HG02763 (cell line): ENCODE results near the gene TBKBP1.
"Not testable (repeated sequence)": the region's sequence is repeated elsewhere in the genome, so short reads cannot be mapped to it uniquely, and the experiment has no call there.

Experiments used
- ATAC-seq: cut with Tn5 transposase; IDR thresholded peaks from one replicate; pipeline ENCODE4 v1.9.1; 2021; ENCODE audit warnings: mild to moderate bottlenecking, moderate library complexity; ENCODE audit not compliant: unreplicated experiment

The TBKBP1 gene

DNA sequence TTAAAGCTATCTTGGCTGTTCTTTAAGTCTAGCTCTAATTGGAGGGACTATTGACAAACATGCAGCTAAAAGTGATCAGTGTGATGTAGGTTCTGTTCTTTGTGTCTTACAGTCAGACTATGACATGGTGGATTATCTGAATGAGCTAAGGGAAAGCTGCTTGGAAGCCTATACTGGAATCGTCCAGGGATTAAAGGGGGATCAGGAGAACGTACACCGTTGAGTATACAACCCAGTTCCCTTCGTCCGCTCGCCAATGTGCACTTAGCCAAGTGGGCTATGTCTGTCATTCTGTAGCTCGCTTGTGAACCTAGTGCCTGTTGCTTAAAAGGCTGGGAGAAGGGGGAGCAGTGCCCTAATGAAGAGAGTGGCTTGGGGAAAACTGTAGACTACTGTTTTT, 15.8 kb upstream of the TBKBP1 start:
- ATAC-seq: no peak

DNA sequence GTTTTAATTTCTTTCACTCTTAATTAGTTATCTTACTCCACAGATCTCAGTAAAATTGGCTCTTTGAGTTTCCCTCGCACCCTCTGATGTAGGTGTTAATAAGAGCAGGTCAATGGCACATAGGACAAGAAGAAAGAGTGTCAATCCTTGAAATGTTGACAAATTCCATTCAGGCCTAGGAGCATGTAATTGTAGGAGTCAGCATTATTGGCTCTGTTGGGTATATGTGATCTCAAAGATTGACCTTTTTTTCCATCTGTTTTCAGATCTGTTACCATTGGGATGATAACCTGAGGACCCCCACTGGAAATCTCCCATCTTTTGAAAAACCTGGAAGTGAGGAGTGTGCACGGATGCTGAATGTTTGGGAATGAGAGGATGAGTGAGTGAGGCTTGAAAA, 11.8 kb upstream of the TBKBP1 start:
- ATAC-seq: no peak

DNA sequence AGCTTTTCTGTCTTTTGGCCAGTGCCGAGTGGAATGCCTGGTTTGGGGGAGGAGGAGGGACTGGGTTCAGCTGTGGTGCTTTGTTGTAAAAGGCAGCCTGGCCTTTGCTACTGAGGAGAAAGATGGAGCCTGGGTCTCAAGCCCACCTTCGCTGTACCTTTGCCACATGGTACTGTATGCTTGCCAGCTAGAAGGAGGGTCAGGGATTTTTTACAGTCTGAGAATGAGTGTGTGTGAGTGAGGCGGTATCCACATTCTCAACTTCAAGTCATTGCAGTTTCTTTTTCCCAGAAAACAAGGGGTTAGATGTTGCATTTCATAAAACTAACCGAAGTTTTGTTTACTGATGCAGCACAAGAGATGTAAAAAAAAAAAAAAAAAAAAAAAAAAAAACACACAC, 11.2 kb upstream of the TBKBP1 start:
- ATAC-seq: not testable (repeated sequence)

DNA sequence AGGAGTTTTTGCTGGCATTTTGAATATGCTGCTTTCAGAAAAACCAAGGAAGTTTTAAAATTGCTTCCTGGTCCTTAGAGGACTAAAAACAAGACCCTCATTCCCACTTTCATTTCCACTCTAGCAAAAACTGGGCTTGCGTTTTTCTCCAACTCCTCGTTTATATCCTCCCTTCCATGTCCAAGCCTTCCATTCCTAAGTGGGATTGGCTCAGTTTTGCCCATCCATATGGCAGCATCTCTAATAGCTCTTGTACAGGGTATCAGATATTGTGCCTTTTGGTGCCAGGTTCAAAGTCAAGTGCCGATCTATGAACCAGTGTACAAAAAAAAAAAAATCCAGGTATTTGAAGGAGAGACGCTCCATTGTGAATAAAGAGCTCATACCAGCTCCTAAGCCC, 9.9 kb upstream of the TBKBP1 start:
- ATAC-seq: no peak

DNA sequence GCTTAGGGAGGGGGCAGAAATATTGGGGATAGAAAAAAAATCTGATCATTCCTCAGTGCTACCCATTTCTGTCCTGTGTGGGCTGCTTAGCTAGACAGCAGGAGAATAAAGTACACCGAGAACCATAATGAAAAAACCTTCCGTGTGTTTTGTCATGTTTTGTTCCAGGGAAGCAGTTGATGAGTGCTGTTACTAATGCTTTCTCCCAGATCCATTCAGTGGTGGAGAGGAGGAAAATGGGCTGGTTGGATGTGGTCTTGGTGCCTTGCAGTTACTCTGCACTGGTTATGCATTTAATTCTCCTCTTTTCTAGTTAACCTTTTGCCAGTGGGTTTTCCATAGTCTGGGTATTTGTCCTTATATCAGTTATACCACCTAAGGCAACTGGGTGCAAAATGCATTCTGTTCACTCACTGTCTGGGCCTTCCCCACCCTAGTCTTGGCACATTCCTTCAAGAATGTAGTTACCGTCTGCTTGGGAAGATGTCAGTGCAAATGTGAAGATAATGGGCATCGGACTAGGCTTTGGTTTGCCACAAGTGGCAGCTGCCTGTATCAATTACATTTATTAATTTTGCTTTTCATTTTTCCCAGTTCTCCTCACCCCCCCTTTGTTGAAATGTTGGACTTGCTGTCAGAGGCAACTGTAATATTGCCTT, 9.3 kb upstream of the TBKBP1 start:
- ATAC-seq: no peak

DNA sequence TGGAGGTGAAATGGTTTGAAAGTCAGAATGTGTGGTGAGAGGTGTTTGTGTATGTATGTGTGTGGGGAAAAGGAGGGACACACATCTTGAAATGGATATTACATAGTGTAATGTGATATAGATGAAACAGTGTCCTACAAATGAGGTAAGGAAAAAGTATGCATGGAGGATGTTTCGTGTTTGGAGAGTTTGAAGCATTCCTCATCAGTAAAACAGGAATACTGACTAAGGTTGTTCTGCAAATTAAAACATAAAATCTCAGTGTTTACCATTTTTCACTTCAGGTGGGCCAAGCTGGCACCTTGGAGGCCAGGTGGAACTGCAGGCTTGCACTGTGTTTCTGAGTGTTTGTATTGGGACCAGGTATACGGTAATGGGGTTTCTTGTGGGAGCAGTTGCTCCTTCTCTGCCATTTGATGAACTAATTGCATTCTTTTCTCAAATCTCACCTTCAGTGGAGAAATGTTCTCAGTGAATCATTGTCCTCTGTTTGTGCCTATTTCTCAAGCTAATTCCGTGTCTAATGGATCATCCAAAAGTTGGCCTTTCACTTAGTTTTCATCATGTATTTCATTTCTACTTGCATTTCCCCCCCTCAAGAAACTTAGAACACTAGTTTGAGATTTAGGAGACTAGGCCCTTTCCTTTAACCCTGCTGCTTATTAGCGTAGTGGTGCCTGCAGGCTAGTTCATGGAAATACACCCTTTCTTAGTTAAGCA, 8.2 kb upstream of the TBKBP1 start:
- ATAC-seq: no peak

DNA sequence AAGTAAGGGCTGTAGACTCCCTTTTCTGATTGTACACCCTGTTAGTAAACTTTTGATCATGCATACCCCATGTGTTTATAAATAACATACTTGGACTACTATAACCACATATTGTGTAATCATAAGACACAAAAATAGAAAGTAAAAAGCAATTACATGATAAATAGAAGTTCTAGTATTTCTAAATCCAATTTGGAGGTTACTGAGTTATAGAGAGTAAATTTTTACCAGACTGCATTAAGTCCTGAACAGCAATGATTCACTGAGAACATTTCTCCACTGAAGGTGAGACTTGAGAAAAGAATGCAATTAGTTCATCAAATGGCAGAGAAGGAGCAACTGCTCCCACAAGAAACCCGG, 7.7 kb upstream of the TBKBP1 start:
- no peak for ATAC-seq

DNA sequence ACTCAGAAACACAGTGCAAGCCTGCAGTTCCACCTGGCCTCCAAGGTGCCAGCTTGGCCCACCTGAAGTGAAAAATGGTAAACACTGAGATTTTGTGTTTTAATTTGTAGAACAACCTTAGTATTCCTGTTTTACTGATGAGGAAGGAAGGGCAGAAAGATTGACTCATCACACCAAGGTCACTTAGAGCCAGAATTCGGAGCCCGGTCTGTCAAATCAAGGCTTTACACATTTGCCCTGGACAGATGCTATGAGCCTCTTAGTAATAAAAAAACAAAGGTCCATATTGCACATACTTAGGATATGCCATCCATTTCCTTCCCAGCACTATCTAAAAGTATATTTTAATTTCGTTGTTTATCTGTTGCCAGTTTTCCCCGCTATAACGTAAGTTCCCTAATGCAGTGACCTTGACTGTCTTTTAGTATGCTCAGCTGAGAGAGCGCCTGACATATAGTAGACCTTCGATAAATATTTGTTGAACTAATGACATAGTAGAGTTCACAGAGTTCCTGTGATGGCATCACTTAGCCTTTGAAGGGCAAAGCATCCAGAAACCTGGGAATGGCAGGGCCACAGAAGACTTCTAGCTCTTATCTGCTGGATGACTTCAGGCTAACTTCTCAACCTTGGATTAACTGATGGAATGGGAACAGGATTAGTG, 7.2 kb upstream of the TBKBP1 start:
- ATAC-seq: no peak

DNA sequence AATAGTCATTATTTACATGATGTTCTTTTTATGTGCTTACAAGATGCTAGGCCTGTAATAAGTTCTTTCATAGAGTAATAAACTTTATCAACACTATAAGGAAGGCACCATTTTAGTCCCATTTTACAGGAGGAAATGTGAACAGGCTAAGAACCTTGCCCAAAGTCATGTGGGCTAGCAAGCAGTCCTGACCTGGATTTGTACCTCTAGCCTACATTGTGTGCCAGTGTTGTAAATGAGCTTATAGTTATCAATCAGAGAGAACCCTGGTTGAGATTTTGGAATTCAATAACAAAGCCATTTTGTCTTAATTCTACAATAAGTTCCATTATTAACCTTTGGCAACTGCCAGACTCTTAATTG, 6.7 kb upstream of the TBKBP1 start:
- ATAC-seq: no peak

DNA sequence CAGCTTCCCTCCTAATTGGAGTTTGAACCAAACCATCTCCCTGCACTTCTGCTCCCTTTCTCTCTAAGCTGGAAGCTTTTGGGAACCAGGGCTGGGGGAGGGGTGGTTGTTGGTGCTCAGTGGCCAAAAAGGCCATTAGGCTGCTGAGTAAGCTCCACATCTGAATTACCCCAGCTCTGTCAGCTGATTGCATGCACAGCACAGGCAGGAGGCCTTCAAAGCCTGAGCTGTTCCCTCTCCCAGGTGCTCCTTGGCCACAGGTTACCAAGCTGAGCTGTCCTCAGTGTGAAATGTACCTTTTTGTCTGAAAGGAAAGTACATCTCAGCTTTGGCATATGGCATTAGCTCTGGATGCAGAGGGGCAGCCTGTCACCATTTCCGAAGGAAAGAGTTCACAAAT, 6.2 kb upstream of the TBKBP1 start:
- ATAC-seq: no peak

DNA sequence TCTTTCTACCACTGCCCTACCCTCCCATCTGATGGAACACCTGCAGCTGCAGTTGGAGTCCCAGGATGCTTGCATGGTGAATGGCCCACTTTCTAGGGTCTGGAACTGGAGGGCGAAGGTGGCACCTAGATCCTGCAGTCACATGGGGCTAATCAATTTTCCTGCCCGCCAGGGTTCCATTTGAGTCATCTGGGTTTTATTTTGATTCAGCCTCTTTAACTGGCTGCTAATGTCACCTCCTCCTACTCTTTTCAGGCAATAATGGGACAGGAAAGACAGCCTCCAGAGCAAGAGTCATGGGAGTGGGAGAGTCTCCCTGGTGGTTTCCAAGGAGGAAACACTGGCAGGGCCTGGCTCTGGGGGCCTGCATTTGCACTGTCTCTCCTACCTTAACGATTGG, 3.8 kb upstream of the TBKBP1 start:
- no peak for ATAC-seq

DNA sequence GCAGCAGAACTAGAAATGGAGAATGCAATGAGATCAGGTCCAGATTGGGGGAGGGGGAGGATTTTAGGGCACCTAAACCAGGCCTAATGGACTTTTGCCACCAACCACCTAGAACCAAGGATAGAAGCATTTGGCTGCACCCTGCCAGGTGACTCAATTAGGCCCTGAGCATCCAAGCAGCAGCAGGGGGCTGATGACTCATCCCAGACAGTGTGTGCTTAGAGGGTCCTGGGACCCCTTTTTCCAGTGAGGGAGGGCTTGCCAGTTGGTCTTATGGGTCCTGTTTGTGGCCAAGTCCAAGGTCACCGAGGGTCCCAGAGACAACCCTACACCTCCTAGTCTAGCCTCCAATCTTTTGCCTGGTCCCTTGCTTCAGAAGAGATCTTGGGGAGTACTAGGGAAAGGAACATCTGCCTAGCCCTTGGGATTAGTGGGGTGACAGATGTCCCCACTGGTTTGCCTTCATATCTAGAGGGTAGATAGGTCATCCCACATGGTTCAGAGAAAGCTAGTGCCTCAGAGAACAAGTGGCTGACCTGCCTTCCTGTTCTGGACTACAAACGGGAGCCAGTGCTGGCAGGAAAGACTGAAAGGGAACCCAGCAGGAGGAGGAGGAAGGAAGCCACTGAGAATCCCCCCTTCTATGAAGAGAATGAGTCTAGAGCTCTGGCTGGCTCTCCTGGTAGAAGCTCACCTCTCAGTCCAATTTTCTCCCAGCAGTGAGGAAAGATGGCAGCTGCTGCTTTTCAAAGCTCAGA, 1.6 kb upstream of the TBKBP1 start:
- no peak for ATAC-seq

DNA sequence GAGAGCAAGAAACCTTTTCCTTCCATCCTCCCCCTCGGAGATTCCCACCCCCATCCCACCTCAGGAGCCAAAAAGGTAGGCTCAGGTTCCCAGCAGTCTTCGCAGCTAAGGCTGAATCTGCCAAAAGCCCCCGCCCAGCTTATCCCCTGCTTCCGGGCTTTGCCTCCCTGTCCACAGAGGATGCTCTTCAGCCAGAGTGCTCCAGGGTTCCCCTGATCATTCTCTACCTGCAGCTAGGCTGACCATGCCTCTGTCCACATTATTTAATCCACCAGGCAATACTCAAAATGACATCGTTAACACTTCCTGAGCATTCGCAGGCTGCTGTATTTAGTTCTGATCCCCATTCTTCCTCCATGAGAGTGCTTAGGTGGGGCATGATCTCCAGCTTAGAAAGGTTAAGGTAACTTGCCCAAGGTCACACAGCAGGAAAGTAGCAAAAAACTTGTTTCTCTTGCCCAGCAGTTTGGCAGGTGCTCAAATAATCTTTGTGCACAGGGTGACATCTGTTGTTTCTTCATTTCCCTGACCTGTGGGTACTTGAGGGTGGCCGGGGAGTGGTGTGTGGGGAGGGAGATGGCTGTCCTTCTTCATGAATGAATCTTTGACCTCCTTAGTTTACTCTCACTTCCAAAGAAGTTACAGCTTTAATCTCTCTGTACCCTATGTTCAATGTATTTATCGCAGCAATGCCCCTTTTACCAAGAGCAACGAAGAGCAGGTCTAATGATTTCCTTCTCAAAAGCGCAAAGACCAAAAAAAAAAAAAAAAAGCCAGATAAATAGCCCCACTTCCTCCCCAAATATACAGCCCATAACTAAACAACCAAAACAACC, 848 bp upstream of the TBKBP1 start:
- ATAC-seq: no peak

DNA sequence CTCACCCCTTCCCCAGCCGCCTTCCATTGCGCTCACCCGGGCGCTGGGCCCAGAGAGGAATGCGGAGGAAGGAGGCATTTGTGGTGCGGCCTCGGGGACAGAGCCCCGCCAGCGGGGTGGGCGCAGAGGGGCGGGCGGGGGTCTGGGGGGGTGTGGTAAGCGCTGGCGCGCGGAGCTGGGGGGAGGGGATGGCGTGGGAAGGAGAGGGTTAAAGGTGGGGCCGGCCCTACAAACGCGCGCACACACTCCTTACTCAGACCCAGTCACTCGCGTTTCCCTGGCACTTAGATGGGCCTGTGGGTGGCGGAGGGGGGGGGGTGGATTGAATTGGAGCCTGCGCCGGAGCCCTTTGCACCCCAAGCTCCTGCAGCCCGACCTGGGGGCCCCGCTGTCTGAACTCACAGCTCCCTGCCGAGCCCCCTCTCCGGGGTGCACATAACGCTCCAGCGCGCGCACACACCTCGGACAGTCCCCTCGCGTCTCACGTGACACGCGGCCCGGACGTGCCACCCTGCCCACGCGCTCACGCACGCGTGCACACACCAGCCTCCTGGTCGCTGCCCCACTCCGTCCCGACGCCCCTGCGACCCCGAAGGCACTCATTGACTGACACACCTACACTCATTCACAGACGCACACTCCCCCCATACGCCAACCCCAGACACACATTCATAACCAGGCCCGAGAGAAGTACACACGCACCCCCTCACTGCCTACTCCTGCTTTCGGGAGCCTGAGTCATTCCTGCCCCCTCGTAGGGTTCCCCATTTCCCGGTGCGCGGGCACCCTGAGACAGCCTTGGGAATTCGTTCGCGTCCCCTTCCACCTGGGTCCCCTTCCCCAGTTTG, 844 bp downstream of the TBKBP1 start:
- no peak for ATAC-seq

DNA sequence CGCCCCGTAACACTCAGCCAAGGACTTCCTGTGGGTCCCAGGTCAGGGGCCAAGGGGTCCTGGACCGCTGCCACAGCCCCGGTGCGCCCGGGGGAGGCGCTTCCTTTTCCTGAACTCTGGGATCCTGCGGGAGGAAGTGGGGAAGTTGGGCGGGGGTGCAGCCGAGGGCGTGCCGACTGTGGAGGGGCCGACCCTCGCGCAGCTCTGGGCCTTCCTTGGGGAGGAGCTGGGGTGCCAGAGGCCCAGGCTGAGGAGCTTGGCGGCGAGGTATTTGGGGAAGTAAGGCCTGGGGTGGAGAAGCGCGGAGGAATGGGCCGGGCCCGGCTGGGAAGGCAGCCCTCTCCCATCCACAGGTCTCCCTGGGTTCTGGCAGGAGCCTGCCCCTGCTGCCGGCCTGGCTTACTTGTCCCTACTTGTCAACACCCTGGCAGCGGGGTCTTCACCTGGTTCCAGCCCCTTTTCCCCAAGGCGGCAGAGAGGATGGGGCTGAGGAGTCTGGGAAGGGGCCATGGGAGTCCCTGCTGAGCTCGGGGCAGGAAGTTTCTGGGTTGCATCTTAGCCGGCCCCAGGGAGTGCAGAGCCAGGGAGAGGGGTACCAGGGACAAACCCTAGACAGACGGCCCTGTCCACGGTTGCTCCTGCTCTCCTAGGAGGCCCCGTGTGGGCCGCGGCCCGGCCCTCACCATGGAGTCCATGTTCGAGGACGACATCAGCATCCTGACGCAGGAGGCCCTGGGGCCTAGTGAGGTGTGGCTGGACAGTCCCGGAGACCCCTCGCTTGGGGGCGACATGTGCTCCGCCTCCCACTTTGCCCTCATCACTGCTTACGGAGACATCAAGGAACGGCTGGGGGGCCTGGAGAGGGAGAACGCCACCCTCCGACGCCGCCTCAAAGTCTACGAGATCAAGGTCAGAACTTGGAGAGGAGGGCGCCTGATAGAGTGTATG, 1.7 kb downstream of the TBKBP1 start:
- ATAC-seq: no peak

DNA sequence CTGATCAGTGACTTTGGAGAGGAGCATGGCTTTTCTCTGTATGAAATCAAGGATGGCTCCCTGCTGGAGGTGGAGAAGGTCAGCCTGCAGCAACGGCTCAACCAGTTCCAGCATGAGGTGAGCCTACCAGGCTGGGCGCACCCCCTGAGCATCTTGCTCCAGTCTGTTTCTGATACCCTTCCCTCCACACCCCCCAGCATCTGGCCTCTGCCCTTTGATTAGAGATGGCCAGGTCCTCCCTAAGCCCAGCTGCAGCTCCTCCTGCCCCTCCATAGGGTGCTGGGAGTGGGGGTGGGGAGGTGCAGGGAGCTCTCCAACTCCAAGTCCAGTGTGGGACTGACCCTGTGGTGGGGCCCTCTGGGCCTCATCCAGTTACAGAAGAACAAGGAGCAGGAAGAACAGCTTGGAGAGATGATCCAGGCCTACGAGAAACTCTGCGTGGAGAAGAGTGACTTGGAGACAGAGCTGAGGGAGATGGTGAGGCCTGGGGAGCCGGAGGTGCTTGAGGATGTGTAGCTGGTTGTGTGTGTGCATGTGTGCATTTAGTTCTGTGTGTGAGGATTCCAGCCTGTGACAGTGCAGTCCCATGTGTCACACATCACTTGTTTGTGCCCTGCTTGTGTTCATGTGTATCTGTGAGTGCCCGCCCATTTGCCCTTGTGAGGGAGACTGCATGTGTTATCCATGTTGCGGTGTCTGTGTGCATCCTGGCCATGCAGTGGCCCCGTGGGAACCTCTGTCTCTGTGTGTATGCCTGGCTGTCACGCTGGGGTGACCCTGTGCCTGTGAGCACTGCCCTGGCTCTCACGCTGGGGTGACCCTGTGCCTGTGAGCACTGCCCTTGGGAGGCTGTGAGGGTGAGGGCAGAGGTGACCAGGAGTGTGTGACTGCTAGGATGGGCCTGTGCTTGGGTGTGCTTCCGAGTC, 3.0 kb downstream of the TBKBP1 start:
- no peak for ATAC-seq

DNA sequence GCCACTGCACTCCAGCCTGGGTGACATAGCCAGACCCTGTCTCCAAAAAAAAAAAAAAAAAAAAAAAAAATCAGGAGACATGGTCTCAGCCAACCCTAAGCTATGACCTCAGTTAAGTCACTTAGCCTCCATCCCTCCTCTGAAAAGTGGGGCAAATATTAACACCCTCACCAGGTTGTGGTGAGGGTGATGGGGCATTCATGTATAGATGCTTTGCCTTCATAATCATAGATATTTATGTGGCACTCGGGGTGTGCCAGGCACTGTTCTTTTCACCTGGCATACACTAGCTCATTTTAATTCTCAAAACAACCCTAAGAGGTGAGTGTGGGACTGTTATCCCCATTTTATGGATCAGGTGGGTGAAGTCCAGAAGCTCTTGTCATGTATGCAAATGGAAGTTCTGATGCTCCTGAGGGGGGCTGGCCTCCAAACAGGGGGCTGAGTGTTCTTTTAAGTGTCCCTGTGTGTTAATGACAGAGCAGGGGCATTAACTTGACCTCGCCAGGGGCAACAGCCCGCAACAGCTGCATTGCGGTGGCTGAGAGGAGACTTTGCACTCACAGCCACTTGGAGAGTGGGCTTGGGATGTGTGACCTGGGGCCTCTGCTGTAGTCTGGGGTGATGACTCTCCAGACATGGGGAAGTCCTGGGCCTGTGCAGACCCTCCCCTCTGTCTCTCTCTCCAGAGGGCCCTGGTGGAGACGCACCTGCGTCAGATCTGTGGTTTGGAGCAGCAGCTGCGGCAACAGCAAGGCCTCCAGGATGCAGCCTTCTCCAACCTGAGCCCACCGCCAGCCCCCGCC, 4.1 kb downstream of the TBKBP1 start:
- ATAC-seq: no peak
